Panc1 (cell line): Measurements from ENCODE around the gene ADGRB3. TPM values are rescaled to one million over a fixed set of nuclear protein-coding genes. Genes with fewer than 3 reads are reported as not detected.

Experiments
- ATAC-seq: fragments of 200-7000 bp; cut with Tn5 transposase; 2 replicates; pipeline ENCODE4 v1.9.1; 2020; ENCODE audit warnings: mild to moderate bottlenecking, moderate library complexity
- BruUV-seq: library from RNA; stranded (reverse); fragments of 400-500 nt; replicated peaks from 2 replicates; lab custom pipeline; 2021; lab: Mats Ljungman, UMichigan
- CTCF ChIA-PET: fragments of 300-600 bp; sonication (Branson Sonifier 250); formaldehyde crosslinking; loops from one replicate; lab custom pipeline; 2022; ENCODE audit warnings: antibody characterized with exemption; lab: Charles Lee
- POLR2A ChIA-PET: fragments of 300-600 bp; sonication (Branson Sonifier 250); formaldehyde crosslinking; loops from one replicate; lab custom pipeline; 2022; ENCODE audit warnings: antibody characterized with exemption; lab: Charles Lee
- DNase-seq: peaks from one replicate; pipeline ENCODE4 v3.0.0-alpha.2; 2010; ENCODE audit warnings: low read depth, low spot score
- H3K27ac ChIP-seq: 2 replicates; pipeline ENCODE4 v1.5.1; 2011; ENCODE audit warnings: mild to moderate bottlenecking, low read length, inconsistent platforms
- H3K27me3 ChIP-seq: fragments of 200-500 bp; sonication (Bioruptor generic); 2 replicates; pipeline ENCODE4 v1.6.0; 2014; ENCODE audit warnings: low read length, inconsistent platforms; ENCODE audit not compliant: control insufficient read depth, insufficient read depth
- H3K36me3 ChIP-seq: fragments of 200-500 bp; sonication (Bioruptor generic); 2 replicates; pipeline ENCODE4 v1.5.1; 2014; ENCODE audit warnings: inconsistent platforms, mild to moderate bottlenecking, low read length, moderate library complexity; ENCODE audit not compliant: control insufficient read depth, insufficient read depth
- H3K4me1 ChIP-seq: 2 replicates; pipeline ENCODE4 v1.5.1; 2011; ENCODE audit warnings: inconsistent platforms, mild to moderate bottlenecking, low read length, moderate library complexity; ENCODE audit not compliant: control insufficient read depth, insufficient read depth
- H3K4me3 ChIP-seq, 2 experiments: 2 replicates each; pipeline ENCODE4 v1.5.1; 2011 to 2012; ENCODE audit warnings: low read depth in 2 of 2, low read length in 2 of 2, mild to moderate bottlenecking in 2 of 2, inconsistent platforms in 1 of 2, moderate library complexity in 1 of 2
- H3K9me3 ChIP-seq: fragments of 200-500 bp; sonication (Bioruptor generic); 2 replicates; pipeline ENCODE4 v1.5.1; 2014; ENCODE audit warnings: low read depth, mild to moderate bottlenecking, inconsistent platforms, low read length, moderate library complexity; ENCODE audit not compliant: control insufficient read depth, insufficient read depth
- CTCF ChIP-seq: fragments of 450-650 bp; IDR thresholded peaks from 2 replicates; pipeline ENCODE4 v1.5.1; 2017; ENCODE audit warnings: mild to moderate bottlenecking
- POLR2AphosphoS5 ChIP-seq: IDR thresholded peaks from 2 replicates; pipeline ENCODE4 v1.6.1; 2012; ENCODE audit warnings: mild to moderate bottlenecking, low read depth, low read length, moderate library complexity
- REST ChIP-seq, 2 experiments: IDR thresholded peaks; 2 replicates each; pipeline ENCODE4 v1.6.1; 2011 to 2012; ENCODE audit warnings: low read depth in 2 of 2, control low read depth in 1 of 2, low read length in 1 of 2, mild to moderate bottlenecking in 1 of 2, moderate library complexity in 1 of 2; ENCODE audit not compliant: insufficient read depth in 1 of 2
- SIN3A ChIP-seq: IDR thresholded peaks from 2 replicates; pipeline ENCODE4 v1.6.1; 2012; ENCODE audit warnings: low read depth, mild to moderate bottlenecking, low read length, moderate library complexity, borderline replicate concordance; ENCODE audit not compliant: insufficient read depth
- TCF7L2 ChIP-seq: IDR thresholded peaks from 2 replicates; pipeline ENCODE4 v1.6.1; 2011; ENCODE audit warnings: mild to moderate bottlenecking, low read depth, low read length, inconsistent platforms
- in situ Hi-C: cut with HindIII; loops from 2 replicates; pipeline ENCODE4 v1.10.0; 2016; ENCODE audit warnings: low sequenced_read_pairs, low pct_unique_long_range_greater_than_20kb
- intact Hi-C: fragments of 100-400 bp; cut with micrococcal nuclease; formaldehyde crosslinking; loops from one replicate; pipeline ENCODE4 v1.10.0; 2022; ENCODE audit not compliant: unreplicated experiment
- total RNA-seq: library from RNA; stranded (reverse); gene quantifications from one replicate; pipeline ENCODE4 v1.2.1, GENCODE V29; 2021; ENCODE audit not compliant: unreplicated experiment

ADGRB3 gene
- total RNA-seq, 1 experiment from 2014 or later, result 0.10 TPM

- H3K9me3 ChIP-seq, result no peaks in the 10 kb centered on the region
- ATAC-seq (no peak), DNase-seq (no peak)
- no peak for TF ChIP-seq POLR2AphosphoS5
- in situ Hi-C loops, result no loop called here
- H3K4me3 ChIP-seq, result no peak overlapping the region
- BruUV-seq, result no TSS peak
- intact Hi-C loops, result no loop called here
- no peaks in the 10 kb centered on the region for H3K36me3 ChIP-seq
- CTCF ChIA-PET, result no interaction called here
- H3K27ac ChIP-seq, result no peak overlapping the region
- POLR2A ChIA-PET, result no interaction called here
- no peaks in the 10 kb centered on the region for H3K4me1 ChIP-seq
- H3K27me3 ChIP-seq, result no peaks in the 10 kb centered on the region
Measured at GRCh38 chr6:69005199-69005598, 370.1 kb downstream of the ADGRB3 start.

GRCh38 chr6:69007781-69008180 is 372.7 kb downstream of the ADGRB3 start:
- no peak for ATAC-seq

More at GRCh38 chr6:69007781-69008180, 372.7 kb downstream of the ADGRB3 start:
- Histone ChIP-seq H3K4me3 (no peak overlapping the region), H3K4me1 (no peaks in the 10 kb centered on the region), H3K9me3 (no peaks in the 10 kb centered on the region), H3K36me3 (no peaks in the 10 kb centered on the region), H3K27ac (no peak overlapping the region), H3K27me3 (no peaks in the 10 kb centered on the region)
- in situ Hi-C loops (no loop called here), intact Hi-C loops (no loop called here)
- no peak for TF ChIP-seq SIN3A
- no peak for TF ChIP-seq TCF7L2
- no peak for TF ChIP-seq CTCF
- TF ChIP-seq REST (IDR thresholded peaks at IDR 0.05; ENCODE audit: insufficient read depth in 1 of 2, low read depth in 2 of 2, low read length in 1 of 2), result no peak
- no peak for TF ChIP-seq POLR2AphosphoS5
- ChIA-PET POLR2A (no interaction called here), CTCF (no interaction called here)
- no TSS peak for BruUV-seq
- DNase-seq, result no peak
